Measurements from ENCODE around the gene INPP4A.

DNA sequence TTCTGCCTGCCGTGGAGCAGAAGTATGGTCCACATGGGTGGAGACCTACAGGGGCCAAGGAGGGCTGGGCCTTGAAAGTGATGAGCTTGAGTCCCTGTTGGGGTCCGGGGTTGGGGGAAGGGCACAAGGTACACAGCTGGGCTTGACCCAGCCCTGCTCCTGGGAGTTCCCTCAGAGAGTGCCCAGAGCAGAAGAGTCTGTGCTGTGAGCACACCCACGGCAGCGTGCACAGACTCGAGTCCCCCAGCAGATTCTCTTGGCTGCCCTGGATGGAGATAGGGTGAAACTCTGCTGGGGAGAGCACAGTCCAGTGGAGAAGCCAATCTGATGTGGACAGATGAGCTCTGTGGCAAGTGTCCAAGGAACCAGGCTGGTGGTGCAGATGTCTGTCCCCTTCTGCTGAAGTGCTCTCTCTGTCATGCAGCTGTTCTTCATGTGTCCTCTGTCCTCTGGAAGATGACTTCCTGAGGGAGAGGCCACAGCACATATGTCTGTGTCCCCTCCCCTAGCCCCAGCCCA lies 27.5 kb downstream of the INPP4A start:
- TF ChIP-seq POLR2AphosphoS5 (IDR thresholded peaks at IDR 0.05; ENCODE audit: control insufficient read depth, insufficient read depth, low read depth, low read length) (no peak), POLR2A (conservative IDR thresholded peaks at IDR 0.05) (no peak), JUN (IDR thresholded peaks at IDR 0.05; ENCODE audit: borderline replicate concordance, low read depth, low read length) (no peak), JUN (CRISPR knock-in tag; IDR thresholded peaks at IDR 0.05; ENCODE audit: borderline replicate concordance) (no peak), ZNF146 (CRISPR knock-in tag; IDR thresholded peaks at IDR 0.05; ENCODE audit: unreplicated experiment) (no peak)
